Neural cell (in vitro differentiated cells): ENCODE measurements around the gene PREX1. TPM values are rescaled to one million over a fixed set of nuclear protein-coding genes. Genes with fewer than 3 reads are reported as not detected.

Experiments used
- H2AFZ ChIP-seq: fragments of 200-600, 300-800 bp; sonication (generic), shearing (Covaris generic); 2 replicates; pipeline ENCODE4 v1.6.0; 2014; ENCODE audit warnings: low read depth, mild to moderate bottlenecking, antibody characterized with exemption, low read length, moderate library complexity
- H3F3A ChIP-seq: fragments of 200-600 bp; shearing (Covaris generic); 2 replicates; pipeline ENCODE4 v1.6.1; 2016; ENCODE audit warnings: mild to moderate bottlenecking, moderate library complexity, mixed read lengths, antibody characterized with exemption, low read length; ENCODE audit not compliant: insufficient read depth, poor library complexity, severe bottlenecking
- H3K27ac ChIP-seq: fragments of 200-600, 300-800 bp; sonication (generic), shearing (Covaris generic); 2 replicates; pipeline ENCODE4 v1.5.1; 2014; ENCODE audit warnings: mild to moderate bottlenecking, low read length, moderate library complexity
- H3K27me3 ChIP-seq: fragments of 300-800, 200-600 bp; sonication (generic), shearing (Covaris generic); 2 replicates; pipeline ENCODE4 v1.6.0; 2014; ENCODE audit warnings: mild to moderate bottlenecking, low read depth, low read length, moderate library complexity; ENCODE audit not compliant: insufficient read depth
- H3K36me3 ChIP-seq: fragments of 300-800, 200-600 bp; sonication (generic), shearing (Covaris generic); 2 replicates; pipeline ENCODE4 v1.5.1; 2014; ENCODE audit warnings: mild to moderate bottlenecking, antibody characterized with exemption, low read length, moderate library complexity; ENCODE audit not compliant: insufficient read depth
- H3K4me2 ChIP-seq: fragments of 300-800, 200-600 bp; sonication (generic), shearing (Covaris generic); 2 replicates; pipeline ENCODE4 v1.6.0; 2014; ENCODE audit warnings: mild to moderate bottlenecking, low read length
- H3K4me3 ChIP-seq: fragments of 300-800, 200-600 bp; sonication (generic), shearing (Covaris generic); 2 replicates; pipeline ENCODE4 v1.5.1; 2014; ENCODE audit warnings: mild to moderate bottlenecking, low read length, moderate library complexity
- H3K79me2 ChIP-seq: fragments of 200-600 bp; shearing (Covaris generic); replicated peaks from 2 replicates; pipeline ENCODE4 v1.6.0; 2014; ENCODE audit warnings: mild to moderate bottlenecking, low read length, moderate library complexity; ENCODE audit not compliant: insufficient read depth
- H3K9ac ChIP-seq: fragments of 300-800, 200-600 bp; sonication (generic), shearing (Covaris generic); 2 replicates; pipeline ENCODE4 v1.6.1; 2016; ENCODE audit warnings: mild to moderate bottlenecking, low read length, mixed read lengths
- H3K9me2 ChIP-seq: fragments of 200-600 bp; shearing (Covaris generic); 2 replicates; pipeline ENCODE4 v1.6.1; 2016; ENCODE audit warnings: mild to moderate bottlenecking, low read length, mixed read lengths; ENCODE audit not compliant: insufficient read depth
- H3K9me3 ChIP-seq: fragments of 200-600, 300-800 bp; sonication (generic), shearing (Covaris generic); 2 replicates; pipeline ENCODE4 v1.6.1; 2016; ENCODE audit warnings: mild to moderate bottlenecking, mixed run types, low read length, moderate library complexity, mixed read lengths
- H4K20me1 ChIP-seq: fragments of 200-600 bp; shearing (Covaris generic); 2 replicates; pipeline ENCODE4 v1.6.1; 2016; ENCODE audit warnings: mild to moderate bottlenecking, mixed run types; ENCODE audit not compliant: insufficient read depth
- EP300 ChIP-seq: fragments of 450-650 bp; conservative IDR thresholded peaks from 2 replicates; pipeline ENCODE4 v1.6.1; 2014; ENCODE audit warnings: antibody characterized with exemption, mild to moderate bottlenecking, moderate library complexity; ENCODE audit not compliant: poor library complexity, severe bottlenecking
- EZH2 ChIP-seq: fragments of 200-600, 300-800 bp; shearing (Covaris generic), sonication (generic); IDR thresholded peaks from 2 replicates; pipeline ENCODE4 v1.6.1; 2014; ENCODE audit warnings: antibody characterized with exemption, low read length, borderline replicate concordance, mild to moderate bottlenecking; ENCODE audit not compliant: insufficient read depth, poor library complexity, severe bottlenecking
- MXI1 ChIP-seq: fragments of 450-650 bp; conservative IDR thresholded peaks from 2 replicates; pipeline ENCODE4 v1.6.1; 2014; ENCODE audit warnings: antibody characterized with exemption, mild to moderate bottlenecking; ENCODE audit not compliant: poor library complexity, severe bottlenecking
- POLR2AphosphoS5 ChIP-seq: IDR thresholded peaks from 2 replicates; pipeline ENCODE4 v1.6.1; 2012
- RAD21 ChIP-seq: fragments of 450-650 bp; conservative IDR thresholded peaks from 2 replicates; pipeline ENCODE4 v1.6.1; 2014; ENCODE audit warnings: antibody characterized with exemption, mild to moderate bottlenecking, moderate library complexity
- SMC3 ChIP-seq: fragments of 450-650 bp; conservative IDR thresholded peaks from 2 replicates; pipeline ENCODE4 v1.6.1; 2014; ENCODE audit warnings: antibody characterized with exemption, mild to moderate bottlenecking, moderate library complexity; ENCODE audit not compliant: poor library complexity
- TAF1 ChIP-seq: IDR thresholded peaks from 2 replicates; pipeline ENCODE4 v1.6.1; 2012; ENCODE audit warnings: low read depth
- polyA plus RNA-seq: library from polyadenylated mRNA; depleted of rRNA; stranded (reverse); fragments of >200 nt; gene quantifications from 2 replicates; pipeline ENCODE4 v1.2.3, GENCODE V29; 2014
- TF ChIP-seq, protein P1 (sequence below): fragments of 450-650 bp; IDR thresholded peaks from 2 replicates; pipeline ENCODE4 v1.5.1; 2014; ENCODE audit warnings: antibody characterized with exemption, mild to moderate bottlenecking, moderate library complexity; ENCODE audit not compliant: poor library complexity, severe bottlenecking
- TF ChIP-seq, protein P2 (sequence below): IDR thresholded peaks from 2 replicates; pipeline ENCODE4 v1.6.1; 2012; ENCODE audit warnings: borderline replicate concordance

The PREX1 gene
- polyA plus RNA-seq, 1 donor from 2014 or later = 0.06 TPM

DNA sequence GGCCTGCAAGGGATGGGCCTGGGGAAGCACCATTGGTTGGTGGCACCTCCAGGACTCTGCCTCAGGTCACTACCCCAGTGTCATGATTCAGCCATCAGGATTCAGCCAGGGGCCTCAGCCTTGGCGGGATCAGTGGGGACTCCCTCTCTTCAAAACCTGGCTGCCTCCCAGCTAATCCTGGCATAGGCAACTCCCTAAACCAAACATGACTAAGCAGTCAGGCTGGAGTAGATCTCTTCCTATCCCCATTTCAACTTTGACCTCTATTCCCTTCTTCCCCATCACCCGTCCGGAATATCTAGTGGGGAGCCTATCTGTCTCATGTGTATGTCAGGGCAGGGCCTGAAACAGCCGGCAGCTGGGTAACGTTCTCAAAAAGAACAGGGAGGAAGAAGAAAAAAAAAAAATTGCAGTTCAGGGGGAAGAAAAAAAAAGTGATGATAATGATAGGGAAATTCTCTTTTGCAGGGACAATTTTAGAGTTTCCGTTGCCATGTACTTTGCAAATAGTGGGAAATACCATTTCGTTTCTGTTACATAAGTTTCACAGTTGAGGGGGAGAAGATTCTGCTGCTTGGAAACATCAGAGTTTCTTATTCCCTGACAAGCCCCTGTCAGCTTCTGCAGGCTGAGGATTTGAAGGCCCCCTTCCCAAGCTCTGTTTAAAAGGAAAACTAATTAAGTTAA lies 4.1 kb upstream of the PREX1 start:
- H3K27me3 ChIP-seq = peaks cover 21% of the 10 kb centered on the region
- H3K9me3 ChIP-seq = no peaks in the 10 kb centered on the region
- no peaks in the 10 kb centered on the region for H3K36me3 ChIP-seq
- H3K27ac ChIP-seq = no peak overlapping the region
- TF ChIP-seq, protein P1, sequence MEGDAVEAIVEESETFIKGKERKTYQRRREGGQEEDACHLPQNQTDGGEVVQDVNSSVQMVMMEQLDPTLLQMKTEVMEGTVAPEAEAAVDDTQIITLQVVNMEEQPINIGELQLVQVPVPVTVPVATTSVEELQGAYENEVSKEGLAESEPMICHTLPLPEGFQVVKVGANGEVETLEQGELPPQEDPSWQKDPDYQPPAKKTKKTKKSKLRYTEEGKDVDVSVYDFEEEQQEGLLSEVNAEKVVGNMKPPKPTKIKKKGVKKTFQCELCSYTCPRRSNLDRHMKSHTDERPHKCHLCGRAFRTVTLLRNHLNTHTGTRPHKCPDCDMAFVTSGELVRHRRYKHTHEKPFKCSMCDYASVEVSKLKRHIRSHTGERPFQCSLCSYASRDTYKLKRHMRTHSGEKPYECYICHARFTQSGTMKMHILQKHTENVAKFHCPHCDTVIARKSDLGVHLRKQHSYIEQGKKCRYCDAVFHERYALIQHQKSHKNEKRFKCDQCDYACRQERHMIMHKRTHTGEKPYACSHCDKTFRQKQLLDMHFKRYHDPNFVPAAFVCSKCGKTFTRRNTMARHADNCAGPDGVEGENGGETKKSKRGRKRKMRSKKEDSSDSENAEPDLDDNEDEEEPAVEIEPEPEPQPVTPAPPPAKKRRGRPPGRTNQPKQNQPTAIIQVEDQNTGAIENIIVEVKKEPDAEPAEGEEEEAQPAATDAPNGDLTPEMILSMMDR = no peak
- TF ChIP-seq MXI1 = no peak
- no peak for TF ChIP-seq POLR2AphosphoS5
- TF ChIP-seq EZH2 = no peak
- TF ChIP-seq RAD21 = no peak
- no peak for TF ChIP-seq EP300
- TF ChIP-seq TAF1 = no peak
- H2AFZ ChIP-seq = no peak overlapping the region
- no peak overlapping the region for H3K4me2 ChIP-seq
- no peak overlapping the region for H3K4me3 ChIP-seq
- H4K20me1 ChIP-seq = no peaks in the 10 kb centered on the region
- H3K9ac ChIP-seq = no peak overlapping the region
- H3K9me2 ChIP-seq = no peaks in the 10 kb centered on the region
- no peaks in the 10 kb centered on the region for H3K79me2 ChIP-seq
- no peaks in the 10 kb centered on the region for H3F3A ChIP-seq

DNA sequence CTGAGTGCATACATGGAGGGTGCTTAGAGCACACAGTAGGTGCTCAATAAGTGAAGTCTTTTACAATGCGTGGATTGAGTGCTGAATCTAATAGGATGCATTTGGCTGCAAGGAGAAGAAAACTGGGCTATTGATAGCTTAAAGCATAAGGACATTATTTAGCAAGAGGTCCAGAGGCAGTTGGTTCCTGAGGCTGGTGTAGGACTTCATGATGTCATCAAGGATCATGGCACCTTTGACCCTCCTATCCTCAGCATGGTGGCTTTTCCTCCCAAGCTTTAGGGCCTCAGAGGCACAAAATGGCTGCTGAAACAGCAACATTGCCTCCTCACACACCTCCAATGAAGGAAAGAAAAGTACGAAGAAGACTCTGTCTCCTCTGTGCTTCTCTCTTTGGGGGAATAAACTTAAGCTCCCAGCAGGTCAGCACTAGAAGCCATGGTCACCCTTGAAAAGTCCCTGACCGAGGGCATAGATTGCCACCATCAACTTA lies 3.1 kb upstream of the PREX1 start:
- Histone ChIP-seq H4K20me1 (no peaks in the 10 kb centered on the region), H3K9ac (no peak overlapping the region), H3K27me3 (peaks cover 31% of the 10 kb centered on the region), H3K9me3 (no peaks in the 10 kb centered on the region), H3F3A (no peaks in the 10 kb centered on the region), H3K4me3 (no peak overlapping the region), H3K9me2 (no peaks in the 10 kb centered on the region), H3K4me2 (no peak overlapping the region), H3K79me2 (no peaks in the 10 kb centered on the region), H3K27ac (no peak overlapping the region), H3K36me3 (no peaks in the 10 kb centered on the region), H2AFZ (no peak overlapping the region)
- TF ChIP-seq MXI1 = no peak
- TF ChIP-seq, protein P2, sequence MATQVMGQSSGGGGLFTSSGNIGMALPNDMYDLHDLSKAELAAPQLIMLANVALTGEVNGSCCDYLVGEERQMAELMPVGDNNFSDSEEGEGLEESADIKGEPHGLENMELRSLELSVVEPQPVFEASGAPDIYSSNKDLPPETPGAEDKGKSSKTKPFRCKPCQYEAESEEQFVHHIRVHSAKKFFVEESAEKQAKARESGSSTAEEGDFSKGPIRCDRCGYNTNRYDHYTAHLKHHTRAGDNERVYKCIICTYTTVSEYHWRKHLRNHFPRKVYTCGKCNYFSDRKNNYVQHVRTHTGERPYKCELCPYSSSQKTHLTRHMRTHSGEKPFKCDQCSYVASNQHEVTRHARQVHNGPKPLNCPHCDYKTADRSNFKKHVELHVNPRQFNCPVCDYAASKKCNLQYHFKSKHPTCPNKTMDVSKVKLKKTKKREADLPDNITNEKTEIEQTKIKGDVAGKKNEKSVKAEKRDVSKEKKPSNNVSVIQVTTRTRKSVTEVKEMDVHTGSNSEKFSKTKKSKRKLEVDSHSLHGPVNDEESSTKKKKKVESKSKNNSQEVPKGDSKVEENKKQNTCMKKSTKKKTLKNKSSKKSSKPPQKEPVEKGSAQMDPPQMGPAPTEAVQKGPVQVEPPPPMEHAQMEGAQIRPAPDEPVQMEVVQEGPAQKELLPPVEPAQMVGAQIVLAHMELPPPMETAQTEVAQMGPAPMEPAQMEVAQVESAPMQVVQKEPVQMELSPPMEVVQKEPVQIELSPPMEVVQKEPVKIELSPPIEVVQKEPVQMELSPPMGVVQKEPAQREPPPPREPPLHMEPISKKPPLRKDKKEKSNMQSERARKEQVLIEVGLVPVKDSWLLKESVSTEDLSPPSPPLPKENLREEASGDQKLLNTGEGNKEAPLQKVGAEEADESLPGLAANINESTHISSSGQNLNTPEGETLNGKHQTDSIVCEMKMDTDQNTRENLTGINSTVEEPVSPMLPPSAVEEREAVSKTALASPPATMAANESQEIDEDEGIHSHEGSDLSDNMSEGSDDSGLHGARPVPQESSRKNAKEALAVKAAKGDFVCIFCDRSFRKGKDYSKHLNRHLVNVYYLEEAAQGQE = no peak
- TF ChIP-seq, protein P1 = no peak
- TF ChIP-seq RAD21 = no peak
- no peak for TF ChIP-seq TAF1
- no peak for TF ChIP-seq SMC3
- TF ChIP-seq EP300 = no peak
- no peak for TF ChIP-seq EZH2
- no peak for TF ChIP-seq POLR2AphosphoS5
